Measurements from ENCODE around the gene ASCL4.

Gene ASCL4

DNA sequence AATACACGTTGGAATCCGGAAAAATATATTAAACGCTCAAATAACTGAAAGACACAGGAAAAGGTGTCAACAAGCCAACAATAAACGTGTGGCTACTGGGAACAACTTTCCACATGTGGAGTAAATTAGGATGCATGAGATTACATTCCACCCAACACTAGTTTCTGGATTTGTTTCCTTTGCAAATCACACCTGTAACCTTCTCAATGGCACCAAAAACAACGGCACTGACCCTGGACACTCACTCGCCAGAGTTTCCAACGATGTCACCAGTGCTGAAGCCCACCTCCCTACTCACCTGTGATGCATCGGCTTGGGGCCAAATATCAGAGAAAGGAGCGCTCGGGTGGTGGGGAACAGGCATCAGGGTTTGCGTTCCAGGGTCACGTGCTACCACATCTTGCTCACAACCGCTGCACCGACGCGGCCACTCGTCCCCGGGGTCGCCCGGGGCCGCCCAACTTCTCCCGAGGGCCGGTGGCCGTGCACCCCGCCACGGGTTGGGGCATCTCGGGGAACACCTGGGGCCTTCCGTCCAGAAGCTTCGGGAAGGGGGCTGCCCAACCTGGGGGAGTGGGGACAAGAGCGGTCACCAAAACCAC is 14.2 kb upstream of the ASCL4 start:
- H3K9me3 ChIP-seq: no peaks in the 10 kb centered on the region
- H3K27ac ChIP-seq: peak overlapping the region; percentile 77
- H3K27me3 ChIP-seq: no peaks in the 10 kb centered on the region
- H3K4me3 ChIP-seq (ENCODE audit: low read depth in 1 of 2, low read length in 1 of 2): peak overlapping the region; percentile 72
- H3K4me1 ChIP-seq (ENCODE audit: control insufficient read depth in 1 of 2, insufficient read depth in 1 of 2, low read depth in 1 of 2, low read length in 1 of 2): peaks cover 21 to 22% of the 10 kb centered on the region in 2 experiments
- peaks cover 17% of the 10 kb centered on the region for H3K36me3 ChIP-seq
- TF ChIP-seq, protein P1, sequence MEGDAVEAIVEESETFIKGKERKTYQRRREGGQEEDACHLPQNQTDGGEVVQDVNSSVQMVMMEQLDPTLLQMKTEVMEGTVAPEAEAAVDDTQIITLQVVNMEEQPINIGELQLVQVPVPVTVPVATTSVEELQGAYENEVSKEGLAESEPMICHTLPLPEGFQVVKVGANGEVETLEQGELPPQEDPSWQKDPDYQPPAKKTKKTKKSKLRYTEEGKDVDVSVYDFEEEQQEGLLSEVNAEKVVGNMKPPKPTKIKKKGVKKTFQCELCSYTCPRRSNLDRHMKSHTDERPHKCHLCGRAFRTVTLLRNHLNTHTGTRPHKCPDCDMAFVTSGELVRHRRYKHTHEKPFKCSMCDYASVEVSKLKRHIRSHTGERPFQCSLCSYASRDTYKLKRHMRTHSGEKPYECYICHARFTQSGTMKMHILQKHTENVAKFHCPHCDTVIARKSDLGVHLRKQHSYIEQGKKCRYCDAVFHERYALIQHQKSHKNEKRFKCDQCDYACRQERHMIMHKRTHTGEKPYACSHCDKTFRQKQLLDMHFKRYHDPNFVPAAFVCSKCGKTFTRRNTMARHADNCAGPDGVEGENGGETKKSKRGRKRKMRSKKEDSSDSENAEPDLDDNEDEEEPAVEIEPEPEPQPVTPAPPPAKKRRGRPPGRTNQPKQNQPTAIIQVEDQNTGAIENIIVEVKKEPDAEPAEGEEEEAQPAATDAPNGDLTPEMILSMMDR (IDR thresholded peaks at IDR 0.05): no peak

DNA sequence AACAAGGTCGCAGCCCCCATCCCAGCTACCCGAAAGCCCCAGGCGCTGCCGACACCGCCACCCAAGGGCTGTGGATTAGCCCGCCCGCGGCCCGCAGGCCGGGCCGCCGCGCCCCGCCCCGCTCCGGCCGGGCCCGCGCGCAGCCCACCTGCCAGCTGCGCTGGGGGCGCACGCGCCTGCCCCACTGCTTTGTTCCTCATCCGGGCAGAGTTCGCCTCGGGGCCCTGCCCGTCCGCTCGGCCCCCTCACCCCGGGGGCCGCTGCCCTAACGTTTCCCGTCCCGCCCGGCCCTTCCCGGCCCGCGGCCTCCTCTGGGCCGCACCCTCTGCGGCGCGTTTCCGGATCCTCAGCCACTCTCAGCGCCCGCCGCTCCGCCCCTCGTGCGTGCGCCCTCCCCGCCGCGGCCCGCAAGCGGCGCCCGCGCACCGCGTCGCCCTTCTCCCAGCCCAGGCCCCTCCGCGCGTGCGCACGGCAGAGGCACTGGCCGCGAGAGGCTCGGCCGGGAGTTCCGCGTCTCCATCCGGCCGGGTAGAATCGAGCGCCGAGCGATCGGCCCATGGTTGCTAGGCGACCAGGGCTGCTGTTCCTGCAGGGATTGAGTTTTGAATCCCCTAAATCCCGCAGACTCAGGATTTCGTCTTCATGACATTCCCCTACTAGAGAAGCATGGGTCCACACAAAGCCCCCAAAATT is 13.5 kb upstream of the ASCL4 start, which contains the start of gene PRDM4:
Gene PRDM4, minus strand, starts transcription at position 329 of the 693 bp plus-strand sequence. CDS start 622 bp downstream, outside the sequence.
- no peaks in the 10 kb centered on the region for H3K9me3 ChIP-seq
- peak within 1 kb of the TSS; percentile 72 for H3K4me3 ChIP-seq (ENCODE audit: low read depth in 1 of 2, low read length in 1 of 2)
- H3K36me3 ChIP-seq: peaks cover 11% of the 10 kb centered on the region
- peak within 1 kb of the TSS; percentile 77 for H3K27ac ChIP-seq
- TF ChIP-seq, protein P1 (IDR thresholded peaks at IDR 0.05): peak; percentile 78
- H3K4me1 ChIP-seq (ENCODE audit: control insufficient read depth in 1 of 2, insufficient read depth in 1 of 2, low read depth in 1 of 2, low read length in 1 of 2): peaks cover 21 to 22% of the 10 kb centered on the region in 2 experiments
- no peaks in the 10 kb centered on the region for H3K27me3 ChIP-seq

DNA sequence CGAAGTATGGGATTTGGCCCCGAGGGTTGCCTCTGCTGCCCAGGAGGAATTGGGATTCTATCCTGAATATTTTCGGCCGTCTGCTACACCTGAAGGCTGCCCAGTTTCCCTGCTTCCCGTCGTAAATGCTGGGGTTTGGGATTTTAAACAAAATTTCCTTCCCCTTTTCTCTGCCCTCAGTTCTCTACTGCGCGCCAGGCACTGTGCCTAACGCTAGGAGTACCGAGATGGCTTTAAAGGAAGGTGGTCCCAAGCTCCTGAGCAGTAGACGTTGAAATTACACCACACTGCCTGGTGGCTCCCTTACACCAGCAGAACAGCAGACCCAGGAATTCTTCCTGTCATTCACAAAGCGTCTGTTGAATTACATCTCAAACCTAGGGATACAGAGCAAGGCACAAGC is 13.0 kb upstream of the ASCL4 start:
- Histone ChIP-seq H3K36me3 (peaks cover 5% of the 10 kb centered on the region), H3K4me1 (ENCODE audit: control insufficient read depth in 1 of 2, insufficient read depth in 1 of 2, low read depth in 1 of 2, low read length in 1 of 2) (peaks cover 21 to 22% of the 10 kb centered on the region in 2 experiments), H3K4me3 (ENCODE audit: low read depth in 1 of 2, low read length in 1 of 2) (peak overlapping the region; percentile 72), H3K27ac (peak overlapping the region; percentile 77), H3K9me3 (no peaks in the 10 kb centered on the region), H3K27me3 (no peaks in the 10 kb centered on the region)
- TF ChIP-seq, protein P1 (IDR thresholded peaks at IDR 0.05): no peak

- no peaks in the 10 kb centered on the region for H3K27me3 ChIP-seq
Measured at GRCh38 chr12:107762874-107763273, 11.6 kb upstream of the ASCL4 start.

GRCh38 chr12:107764626-107765025 is 9.9 kb upstream of the ASCL4 start:
- Histone ChIP-seq H3K27ac (no peak overlapping the region), H3K27me3 (peaks cover 4% of the 10 kb centered on the region), H3K9me3 (no peaks in the 10 kb centered on the region), H3K4me1 (ENCODE audit: control insufficient read depth in 1 of 2, insufficient read depth in 1 of 2, low read depth in 1 of 2, low read length in 1 of 2) (peaks cover 15 to 16% of the 10 kb centered on the region in 2 experiments), H3K4me3 (ENCODE audit: low read depth in 1 of 2, low read length in 1 of 2) (no peak overlapping the region), H3K36me3 (no peaks in the 10 kb centered on the region)
- TF ChIP-seq, protein P1 (IDR thresholded peaks at IDR 0.05): no peak

More at GRCh38 chr12:107762874-107763273, 11.6 kb upstream of the ASCL4 start:
- Histone ChIP-seq H3K9me3 (no peaks in the 10 kb centered on the region), H3K36me3 (no peaks in the 10 kb centered on the region), H3K4me3 (ENCODE audit: low read depth in 1 of 2, low read length in 1 of 2) (no peak overlapping the region), H3K27ac (no peak overlapping the region), H3K4me1 (ENCODE audit: control insufficient read depth in 1 of 2, insufficient read depth in 1 of 2, low read depth in 1 of 2, low read length in 1 of 2) (peaks cover 21 to 22% of the 10 kb centered on the region in 2 experiments)
- TF ChIP-seq, protein P1 (IDR thresholded peaks at IDR 0.05): no peak
